ENCODE data around the gene TRAF1. TPM values are rescaled to one million over a fixed set of nuclear protein-coding genes. Genes with fewer than 3 reads are reported as not detected.

The TRAF1 gene
- total RNA-seq, 1 experiment from 2014 or later = 1.8 TPM

- TF ChIP-seq ERG (CRISPR knock-in tag; IDR thresholded peaks at IDR 0.05) (no peak), ELF4 (CRISPR knock-in tag; IDR thresholded peaks at IDR 0.05; ENCODE audit: low read depth) (no peak), CREM (CRISPR knock-in tag; IDR thresholded peaks at IDR 0.05) (no peak), CTCF (IDR thresholded peaks at IDR 0.05) (no peak), CDX4 (CRISPR knock-in tag; IDR thresholded peaks at IDR 0.05; ENCODE audit: borderline replicate concordance) (no peak), MYBL2 (CRISPR knock-in tag; IDR thresholded peaks at IDR 0.05) (no peak), AR (CRISPR knock-in tag; IDR thresholded peaks at IDR 0.05) (no peak), ZNF512 (CRISPR knock-in tag; IDR thresholded peaks at IDR 0.05; ENCODE audit: borderline replicate concordance) (no peak), SOX15 (CRISPR knock-in tag; IDR thresholded peaks at IDR 0.05) (no peak), ATF6 (CRISPR knock-in tag; IDR thresholded peaks at IDR 0.05) (no peak), ETV6 (CRISPR knock-in tag; IDR thresholded peaks at IDR 0.05) (no peak), RORB (CRISPR knock-in tag; IDR thresholded peaks at IDR 0.05) (no peak), SMAD3 (CRISPR knock-in tag; IDR thresholded peaks at IDR 0.05; ENCODE audit: borderline replicate concordance) (no peak), RELA (CRISPR knock-in tag; IDR thresholded peaks at IDR 0.05; ENCODE audit: borderline replicate concordance) (no peak)
Observed at GRCh38 chr9:120898396-120898795, 28.2 kb downstream of the TRAF1 start (continued).

GRCh38 chr9:120895951-120896350, 30.6 kb downstream of the TRAF1 start:
- peaks cover 38% of the 10 kb centered on the region for H3K27me3 Mint-ChIP-seq (ENCODE audit: low read depth)
- H3K4me1 Mint-ChIP-seq = peaks cover 13% of the 10 kb centered on the region; the same call in 1 of the 2 replicates
- H3K4me3 Mint-ChIP-seq = no peak overlapping the region
- ATAC-seq (no peak), DNase-seq (ENCODE audit: low spot score) (no peak)
- ChIA-PET CTCF (no interaction called here), POLR2A (interaction anchor here (0.7 kb wide), 1 partner anchor 39 kb away, joined by 3 read pairs; no protein-coding TSS in a partner anchor)
- H3K27ac Mint-ChIP-seq = no peak overlapping the region
- H3K9me3 Mint-ChIP-seq = no peaks in the 10 kb centered on the region
- H3K36me3 Mint-ChIP-seq = no peaks in the 10 kb centered on the region
- TF ChIP-seq FOXP4 (CRISPR knock-in tag; IDR thresholded peaks at IDR 0.05) (no peak), ATF1 (CRISPR knock-in tag; IDR thresholded peaks at IDR 0.05) (no peak), ZNF396 (CRISPR knock-in tag; IDR thresholded peaks at IDR 0.05; ENCODE audit: borderline replicate concordance) (no peak), ZBTB21 (CRISPR knock-in tag; IDR thresholded peaks at IDR 0.05; ENCODE audit: borderline replicate concordance) (no peak), ERG (CRISPR knock-in tag; IDR thresholded peaks at IDR 0.05) (no peak), ZSCAN18 (CRISPR knock-in tag; IDR thresholded peaks at IDR 0.05) (no peak)

All from WTC11 (cell line).